HEK293T (cell line): ENCODE data around the gene FAM83D.

ENCODE experiments used
- CTCF ChIA-PET: fragments of 350-600 bp; formaldehyde crosslinking; extraction: SDS; loops from one replicate; lab custom pipeline; 2021; ENCODE audit warnings: antibody characterized with exemption, inconsistent platforms; lab: Yijun Ruan, JAX
- POLR2A ChIA-PET: fragments of 350-600 bp; formaldehyde crosslinking; extraction: SDS; loops from one replicate; lab custom pipeline; 2020; ENCODE audit warnings: antibody characterized with exemption, inconsistent platforms; lab: Yijun Ruan, JAX
- DNase-seq: peaks from one replicate; pipeline ENCODE4 v3.0.0; 2012; ENCODE audit warnings: mixed read lengths; ENCODE audit errors: extremely low spot score
- ARNT ChIP-seq: fragments of 450-650 bp; IDR thresholded peaks from 2 replicates; pipeline ENCODE4 v1.6.1; 2017; ENCODE audit warnings: mild to moderate bottlenecking
- BHLHE40 ChIP-seq: fragments of 450-650 bp; IDR thresholded peaks from 2 replicates; pipeline ENCODE4 v1.6.1; 2016; ENCODE audit warnings: mild to moderate bottlenecking, moderate library complexity, borderline replicate concordance
- CTBP1 ChIP-seq: fragments of 450-650 bp; IDR thresholded peaks from 2 replicates; pipeline ENCODE4 v1.6.1; 2016; ENCODE audit warnings: borderline replicate concordance
- ELF4 ChIP-seq: fragments of 450-650 bp; IDR thresholded peaks from 2 replicates; pipeline ENCODE4 v1.6.1; 2017; ENCODE audit warnings: antibody characterized with exemption
- FOXA1 ChIP-seq: fragments of 450-650 bp; IDR thresholded peaks from 2 replicates; pipeline ENCODE4 v1.6.1; 2016; ENCODE audit warnings: mild to moderate bottlenecking
- FOXK2 ChIP-seq: fragments of 450-650 bp; IDR thresholded peaks from 2 replicates; pipeline ENCODE4 v1.6.1; 2016; ENCODE audit warnings: mild to moderate bottlenecking
- FOXM1 ChIP-seq: fragments of 450-650 bp; IDR thresholded peaks from 2 replicates; pipeline ENCODE4 v1.6.1; 2017; ENCODE audit warnings: mild to moderate bottlenecking, borderline replicate concordance
- HDGF ChIP-seq: fragments of 450-650 bp; IDR thresholded peaks from 2 replicates; pipeline ENCODE4 v1.6.1; 2017; ENCODE audit warnings: antibody characterized with exemption, borderline replicate concordance
- L3MBTL2 ChIP-seq: fragments of 450-650 bp; conservative IDR thresholded peaks from 2 replicates; pipeline ENCODE4 v1.6.1; 2016; ENCODE audit warnings: mild to moderate bottlenecking
- LEF1 ChIP-seq: fragments of 450-650 bp; IDR thresholded peaks from 2 replicates; pipeline ENCODE4 v1.6.1; 2017; ENCODE audit warnings: mild to moderate bottlenecking, borderline replicate concordance
- NFRKB ChIP-seq: fragments of 450-650 bp; IDR thresholded peaks from 2 replicates; pipeline ENCODE4 v1.6.1; 2016; ENCODE audit warnings: mild to moderate bottlenecking, moderate library complexity
- SP1 ChIP-seq: fragments of 450-650 bp; IDR thresholded peaks from 2 replicates; pipeline ENCODE4 v1.6.1; 2017
- SUZ12 ChIP-seq: fragments of 450-650 bp; IDR thresholded peaks from 2 replicates; pipeline ENCODE4 v1.6.1; 2016; ENCODE audit warnings: mild to moderate bottlenecking
- TARDBP ChIP-seq: fragments of 450-650 bp; IDR thresholded peaks from 2 replicates; pipeline ENCODE4 v1.6.1; 2016
- ZNF384 ChIP-seq: fragments of 450-650 bp; IDR thresholded peaks from 2 replicates; pipeline ENCODE4 v1.6.1; 2016
- TF ChIP-seq, protein P1 (sequence below): fragments of 450-650 bp; IDR thresholded peaks from 2 replicates; pipeline ENCODE4 v1.6.1; 2016

The FAM83D gene

DNA sequence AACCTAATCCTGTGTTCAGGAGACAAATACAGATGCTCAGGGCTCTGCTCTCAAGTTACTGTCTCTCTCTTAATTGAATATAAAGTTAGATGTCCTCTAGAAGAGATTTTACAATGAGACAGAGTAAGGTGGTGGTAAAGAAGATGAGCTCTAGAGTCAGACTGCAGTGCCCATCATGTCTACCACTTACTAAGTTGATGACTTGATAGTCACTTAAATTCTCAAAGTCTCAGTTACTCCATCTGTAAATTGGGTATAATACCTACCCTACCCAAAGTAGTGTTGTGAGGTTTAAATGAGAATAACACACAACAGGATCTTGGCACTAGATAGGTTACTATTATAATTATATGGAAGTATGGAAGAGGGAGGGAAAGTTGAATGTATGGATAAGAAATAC lies 37.5 kb downstream of the FAM83D start:
- no peak for DNase-seq
- CTCF ChIA-PET, result no interaction called here
- TF ChIP-seq LEF1 (no peak), CTBP1 (no peak), HDGF (no peak), ARNT (no peak), NFRKB (no peak), TARDBP (no peak), L3MBTL2 (no peak), ZNF384 (no peak), ELF4 (no peak), FOXM1 (no peak)
- TF ChIP-seq, protein P1, sequence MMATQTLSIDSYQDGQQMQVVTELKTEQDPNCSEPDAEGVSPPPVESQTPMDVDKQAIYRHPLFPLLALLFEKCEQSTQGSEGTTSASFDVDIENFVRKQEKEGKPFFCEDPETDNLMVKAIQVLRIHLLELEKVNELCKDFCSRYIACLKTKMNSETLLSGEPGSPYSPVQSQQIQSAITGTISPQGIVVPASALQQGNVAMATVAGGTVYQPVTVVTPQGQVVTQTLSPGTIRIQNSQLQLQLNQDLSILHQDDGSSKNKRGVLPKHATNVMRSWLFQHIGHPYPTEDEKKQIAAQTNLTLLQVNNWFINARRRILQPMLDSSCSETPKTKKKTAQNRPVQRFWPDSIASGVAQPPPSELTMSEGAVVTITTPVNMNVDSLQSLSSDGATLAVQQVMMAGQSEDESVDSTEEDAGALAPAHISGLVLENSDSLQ, result no peak
- POLR2A ChIA-PET, result no interaction called here

DNA sequence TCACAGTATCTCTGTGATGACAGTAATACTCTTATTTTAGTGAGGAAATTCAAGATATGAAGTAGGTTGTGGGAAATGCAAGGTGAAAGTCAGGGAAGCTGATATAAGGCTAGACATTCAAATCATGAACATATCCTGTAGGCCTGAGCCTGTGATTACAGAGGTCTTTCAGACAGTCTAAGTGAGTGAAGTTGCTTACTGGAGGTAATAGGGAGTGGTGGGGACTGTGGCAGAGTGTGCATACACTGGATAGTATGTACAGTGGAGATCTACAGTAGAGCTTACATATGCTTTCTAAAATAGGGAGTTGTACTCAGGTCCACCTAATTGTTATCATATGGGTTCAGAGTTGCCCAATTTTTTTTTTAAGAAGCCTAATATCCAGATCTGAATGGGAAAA lies 39.0 kb downstream of the FAM83D start:
- ChIA-PET CTCF (no interaction called here), POLR2A (no interaction called here)
- DNase-seq, result no peak
- TF ChIP-seq ELF4 (no peak), NFRKB (no peak), LEF1 (no peak), L3MBTL2 (no peak), FOXK2 (no peak), CTBP1 (no peak), ARNT (no peak), SP1 (no peak), TARDBP (no peak), ZNF384 (no peak), FOXA1 (no peak), BHLHE40 (no peak), HDGF (no peak), SUZ12 (no peak), FOXM1 (no peak)
- TF ChIP-seq, protein P1, result no peak

DNA sequence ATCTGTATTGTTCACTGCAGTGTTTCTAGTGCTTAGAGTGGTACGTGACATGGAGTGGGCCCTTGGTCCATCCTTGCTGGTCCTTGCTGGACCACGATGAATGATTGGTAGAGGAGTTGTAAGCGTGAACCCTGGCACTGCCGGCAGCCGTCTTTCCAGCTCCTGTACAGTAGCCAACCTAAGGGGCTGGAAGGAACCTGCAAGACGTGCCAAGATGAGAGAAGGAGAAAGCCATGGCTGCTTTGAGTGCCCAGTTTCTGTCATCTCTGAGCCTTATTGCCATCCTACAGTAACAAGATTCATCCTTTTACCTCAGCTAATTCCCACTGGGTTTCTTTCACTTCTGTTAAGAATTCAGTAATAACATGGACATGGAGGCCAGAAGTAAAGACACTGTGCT lies 41.9 kb downstream of the FAM83D start:
- CTCF ChIA-PET, result no interaction called here
- no peak for DNase-seq
- TF ChIP-seq FOXK2, result no peak
- no peak for TF ChIP-seq ARNT
- TF ChIP-seq BHLHE40, result no peak
- TF ChIP-seq HDGF, result no peak
- TF ChIP-seq CTBP1, result no peak
- TF ChIP-seq SP1, result no peak
- TF ChIP-seq LEF1, result no peak
- no peak for TF ChIP-seq FOXA1
- no peak for TF ChIP-seq TARDBP
- TF ChIP-seq ZNF384, result no peak
- TF ChIP-seq L3MBTL2, result no peak
- no peak for TF ChIP-seq NFRKB
- TF ChIP-seq FOXM1, result no peak
- TF ChIP-seq ELF4, result no peak
- POLR2A ChIA-PET, result no interaction called here

DNA sequence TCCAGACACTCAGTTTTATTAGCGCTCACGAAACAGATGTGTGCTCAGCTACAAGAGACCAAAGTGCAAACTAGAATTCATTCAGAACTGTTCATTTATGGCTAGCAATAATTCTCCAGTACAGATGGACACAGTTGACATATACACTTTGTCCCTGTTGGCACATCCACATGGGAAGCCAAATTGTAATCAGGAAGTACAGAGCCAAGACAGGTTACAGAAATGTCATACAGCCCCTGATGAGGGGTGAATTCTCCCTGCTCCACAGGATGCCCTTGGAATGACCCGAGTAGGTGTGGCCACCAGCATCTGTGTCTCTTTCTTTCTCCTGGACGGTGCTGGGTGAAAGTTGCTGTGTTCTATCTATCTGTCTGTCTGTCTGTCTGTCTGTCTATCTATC lies 43.5 kb downstream of the FAM83D start:
- CTCF ChIA-PET, result interaction anchor here (0.5 kb wide), 1 partner anchor 449 kb away, joined by 3 read pairs; no protein-coding TSS in a partner anchor
- TF ChIP-seq FOXM1 (no peak), LEF1 (no peak), FOXK2 (no peak), BHLHE40 (no peak), NFRKB (no peak), ARNT (no peak), TARDBP (no peak), FOXA1 (no peak)
- TF ChIP-seq, protein P1, result no peak
- POLR2A ChIA-PET, result no interaction called here
- no peak for DNase-seq

DNA sequence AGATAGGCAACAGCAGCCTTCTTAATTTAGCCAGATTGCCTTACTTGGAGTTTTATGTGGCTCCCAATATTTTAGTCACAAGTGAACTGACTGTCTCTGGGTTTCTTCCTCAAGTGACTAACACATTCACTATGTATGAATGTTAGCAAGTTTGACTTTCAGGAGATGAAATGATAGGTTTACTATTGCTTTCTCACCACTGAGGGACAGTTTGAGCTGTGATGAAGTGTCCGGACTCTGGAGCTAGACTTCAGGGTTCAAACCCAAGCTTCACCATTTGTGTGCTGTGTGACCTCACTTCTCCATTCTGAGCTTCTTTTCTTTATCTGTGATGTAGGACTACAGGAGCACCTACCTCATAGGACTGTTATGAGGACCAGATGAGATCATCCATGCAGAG lies 44.1 kb downstream of the FAM83D start:
- TF ChIP-seq ELF4 (no peak), L3MBTL2 (no peak), HDGF (no peak), SP1 (no peak), FOXM1 (no peak), FOXA1 (no peak), ZNF384 (no peak), FOXK2 (no peak), TARDBP (no peak), BHLHE40 (no peak), CTBP1 (no peak), LEF1 (no peak), SUZ12 (no peak), ARNT (no peak), NFRKB (no peak)
- TF ChIP-seq, protein P1, result no peak
- CTCF ChIA-PET, result interaction anchor here (0.5 kb wide), 1 partner anchor 450 kb away, joined by 3 read pairs; no protein-coding TSS in a partner anchor
- POLR2A ChIA-PET, result no interaction called here
- DNase-seq, result no peak
